ENCODE data around the gene MYEF2. TPM values are rescaled to one million over a fixed set of nuclear protein-coding genes. Genes with fewer than 3 reads are reported as not detected.
A peak's percentile ranks its signal among the peaks of the same experiment; 100 is the strongest.

Gene MYEF2
- polyA plus RNA-seq, 1 experiment: 5.5 TPM

DNA sequence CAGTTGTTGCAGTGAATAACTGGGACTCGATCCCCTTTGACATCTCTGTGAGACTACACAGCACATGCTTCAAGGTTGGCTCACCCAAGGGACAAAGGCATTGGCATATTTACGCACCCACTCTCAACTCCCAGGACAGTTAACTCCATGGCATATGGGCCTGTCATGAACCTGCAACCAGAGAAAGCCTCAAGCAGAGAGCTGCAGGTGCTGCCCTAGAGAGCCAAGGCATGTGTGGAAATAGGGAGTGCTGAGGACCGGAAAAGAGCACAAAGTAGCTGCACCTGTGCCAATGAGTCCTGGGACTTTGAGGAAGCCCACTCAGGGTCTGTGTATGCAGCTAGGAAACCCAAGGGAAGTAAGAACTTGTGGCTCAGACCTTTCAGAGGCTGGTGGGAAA lies 90.3 kb downstream of the MYEF2 start:
- ChIA-PET POLR2A (no interaction called here), CTCF (interaction anchor here (1.3 kb wide), 1 partner anchor 25 kb away, joined by 4 read pairs; no protein-coding TSS in a partner anchor)
- TF ChIP-seq, protein P1, sequence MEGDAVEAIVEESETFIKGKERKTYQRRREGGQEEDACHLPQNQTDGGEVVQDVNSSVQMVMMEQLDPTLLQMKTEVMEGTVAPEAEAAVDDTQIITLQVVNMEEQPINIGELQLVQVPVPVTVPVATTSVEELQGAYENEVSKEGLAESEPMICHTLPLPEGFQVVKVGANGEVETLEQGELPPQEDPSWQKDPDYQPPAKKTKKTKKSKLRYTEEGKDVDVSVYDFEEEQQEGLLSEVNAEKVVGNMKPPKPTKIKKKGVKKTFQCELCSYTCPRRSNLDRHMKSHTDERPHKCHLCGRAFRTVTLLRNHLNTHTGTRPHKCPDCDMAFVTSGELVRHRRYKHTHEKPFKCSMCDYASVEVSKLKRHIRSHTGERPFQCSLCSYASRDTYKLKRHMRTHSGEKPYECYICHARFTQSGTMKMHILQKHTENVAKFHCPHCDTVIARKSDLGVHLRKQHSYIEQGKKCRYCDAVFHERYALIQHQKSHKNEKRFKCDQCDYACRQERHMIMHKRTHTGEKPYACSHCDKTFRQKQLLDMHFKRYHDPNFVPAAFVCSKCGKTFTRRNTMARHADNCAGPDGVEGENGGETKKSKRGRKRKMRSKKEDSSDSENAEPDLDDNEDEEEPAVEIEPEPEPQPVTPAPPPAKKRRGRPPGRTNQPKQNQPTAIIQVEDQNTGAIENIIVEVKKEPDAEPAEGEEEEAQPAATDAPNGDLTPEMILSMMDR (IDR thresholded peaks at IDR 0.05; ENCODE audit: insufficient read depth, low read depth, low read length): no peak

GRCh38 chr15:48086576-48086975 lies 91.5 kb downstream of the MYEF2 start:
- H3K4me3 ChIP-seq (ENCODE audit: low read depth, low read length): no peak overlapping the region
- H3K27me3 ChIP-seq (ENCODE audit: control insufficient read depth, insufficient read depth, low read length): peaks cover 2% of the 10 kb centered on the region
- DNase-seq (ENCODE audit: low read depth): no peak
- CTCF ChIA-PET: no interaction called here
- no peaks in the 10 kb centered on the region for H3K36me3 ChIP-seq (ENCODE audit: control insufficient read depth, insufficient read depth, low read length)
- POLR2A ChIA-PET: interaction anchor here (0.6 kb wide), 1 partner anchor 104 kb away, joined by 3 read pairs; no protein-coding TSS in a partner anchor
- TF ChIP-seq, protein P1 (IDR thresholded peaks at IDR 0.05; ENCODE audit: insufficient read depth, low read depth, low read length): no peak

More for the DNA sequence above, 90.3 kb downstream of the MYEF2 start:
- Histone ChIP-seq H3K4me3 (ENCODE audit: low read depth, low read length) (no peak overlapping the region), H3K27me3 (ENCODE audit: control insufficient read depth, insufficient read depth, low read length) (peaks cover 2% of the 10 kb centered on the region), H3K36me3 (ENCODE audit: control insufficient read depth, insufficient read depth, low read length) (no peaks in the 10 kb centered on the region)
- no peak for DNase-seq (ENCODE audit: low read depth)

DNA sequence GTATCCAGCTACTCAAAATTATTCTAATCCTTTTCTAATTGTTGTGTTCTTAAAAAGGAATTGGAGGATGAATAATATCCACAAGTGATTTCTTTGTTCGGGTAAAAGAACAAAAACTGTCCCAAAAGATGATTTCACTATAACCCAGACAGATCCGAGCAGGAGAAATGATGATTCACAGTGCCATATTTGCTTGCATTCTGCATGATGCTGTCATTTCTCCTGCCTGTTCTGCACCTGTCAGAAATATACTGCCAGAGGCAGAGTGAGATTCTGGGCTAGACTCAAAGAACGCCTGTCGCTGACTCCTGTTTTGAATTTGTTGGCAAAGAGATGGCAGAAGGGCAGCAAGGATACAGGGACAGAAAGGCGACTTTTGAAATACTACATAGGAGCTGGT lies 92.0 kb downstream of the MYEF2 start:
- no peak for DNase-seq (ENCODE audit: low read depth)

DNA sequence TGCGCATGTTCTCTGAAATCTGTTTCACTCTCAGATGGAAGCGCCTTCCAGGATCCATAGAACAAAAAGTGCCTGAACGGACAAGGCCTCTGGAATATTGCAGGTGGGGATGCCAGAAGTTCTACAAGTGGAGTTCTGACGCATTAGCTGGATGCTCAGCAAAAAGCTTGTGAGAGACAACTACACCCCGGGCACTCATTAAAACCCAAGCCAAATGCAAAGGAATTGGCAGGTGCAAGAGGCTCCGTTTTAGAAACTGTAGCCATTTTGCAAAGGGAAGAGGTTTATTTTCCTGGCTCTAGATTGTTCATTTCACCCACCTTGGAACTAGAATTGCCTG lies 92.5 kb downstream of the MYEF2 start:
- POLR2A ChIA-PET: no interaction called here
- H3K4me3 ChIP-seq (ENCODE audit: low read depth, low read length): no peak overlapping the region

More for the DNA sequence above, 92.0 kb downstream of the MYEF2 start:
- Histone ChIP-seq H3K27me3 (ENCODE audit: control insufficient read depth, insufficient read depth, low read length) (peaks cover 2% of the 10 kb centered on the region), H3K4me3 (ENCODE audit: low read depth, low read length) (no peak overlapping the region), H3K36me3 (ENCODE audit: control insufficient read depth, insufficient read depth, low read length) (no peaks in the 10 kb centered on the region)
- ChIA-PET POLR2A (interaction anchor here (0.6 kb wide), 1 partner anchor 105 kb away, joined by 3 read pairs; no protein-coding TSS in a partner anchor), CTCF (no interaction called here)
- TF ChIP-seq, protein P1 (IDR thresholded peaks at IDR 0.05; ENCODE audit: insufficient read depth, low read depth, low read length): no peak

GRCh38 chr15:48084759-48085590 lies 93.1 kb downstream of the MYEF2 start:
- POLR2A ChIA-PET: no interaction called here
- no peaks in the 10 kb centered on the region for H3K36me3 ChIP-seq (ENCODE audit: control insufficient read depth, insufficient read depth, low read length)
- CTCF ChIA-PET: interaction anchor here (0.7 to 0.9 kb wide), 3 partner anchors 31 to 889 kb away, joined by 3 to 7 read pairs (median 3); no protein-coding TSS in a partner anchor
- TF ChIP-seq, protein P1 (IDR thresholded peaks at IDR 0.05; ENCODE audit: insufficient read depth, low read depth, low read length): peak; percentile 41
- no peak overlapping the region for H3K4me3 ChIP-seq (ENCODE audit: low read depth, low read length)
- H3K27me3 ChIP-seq (ENCODE audit: control insufficient read depth, insufficient read depth, low read length): peaks cover 2% of the 10 kb centered on the region
- DNase-seq (ENCODE audit: low read depth): no peak

More for the DNA sequence above, 92.5 kb downstream of the MYEF2 start:
- no peak for DNase-seq (ENCODE audit: low read depth)
- CTCF ChIA-PET: interaction anchor here (0.7 to 0.9 kb wide), 2 partner anchors 49 to 890 kb away, joined by 3 to 7 read pairs; no protein-coding TSS in a partner anchor
- Histone ChIP-seq H3K36me3 (ENCODE audit: control insufficient read depth, insufficient read depth, low read length) (no peaks in the 10 kb centered on the region), H3K27me3 (ENCODE audit: control insufficient read depth, insufficient read depth, low read length) (peaks cover 2% of the 10 kb centered on the region)
- TF ChIP-seq, protein P1 (IDR thresholded peaks at IDR 0.05; ENCODE audit: insufficient read depth, low read depth, low read length): no peak
